ENCODE measurements around the gene ZNF407.
A peak's percentile ranks its signal among the peaks of the same experiment; 100 is the strongest.

The ZNF407 gene

GRCh38 chr18:74826572-74826971 is 228.9 kb downstream of the ZNF407 start:
- DNase-seq (ENCODE audit: low read depth), result no peak

DNA sequence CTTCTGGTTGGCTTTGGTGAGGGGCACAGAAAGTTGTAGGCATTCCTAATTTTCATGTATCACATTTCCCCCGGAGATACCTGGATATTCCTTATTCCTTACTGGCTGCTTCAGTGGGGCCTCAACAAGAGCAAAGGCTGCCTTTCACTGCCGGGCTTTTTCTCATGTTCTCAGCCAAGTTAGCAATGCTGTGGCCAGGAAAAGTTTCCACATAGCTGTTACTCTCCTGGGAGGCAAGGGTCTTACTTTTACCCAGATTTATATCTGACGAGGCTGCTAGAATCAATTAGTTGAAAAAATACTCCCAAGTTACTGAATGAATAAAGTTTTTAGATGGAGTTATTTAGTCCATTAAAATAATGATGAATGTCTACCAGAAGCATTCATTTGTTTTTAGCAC is 230.5 kb downstream of the ZNF407 start:
- no peak for DNase-seq (ENCODE audit: low read depth)

DNA sequence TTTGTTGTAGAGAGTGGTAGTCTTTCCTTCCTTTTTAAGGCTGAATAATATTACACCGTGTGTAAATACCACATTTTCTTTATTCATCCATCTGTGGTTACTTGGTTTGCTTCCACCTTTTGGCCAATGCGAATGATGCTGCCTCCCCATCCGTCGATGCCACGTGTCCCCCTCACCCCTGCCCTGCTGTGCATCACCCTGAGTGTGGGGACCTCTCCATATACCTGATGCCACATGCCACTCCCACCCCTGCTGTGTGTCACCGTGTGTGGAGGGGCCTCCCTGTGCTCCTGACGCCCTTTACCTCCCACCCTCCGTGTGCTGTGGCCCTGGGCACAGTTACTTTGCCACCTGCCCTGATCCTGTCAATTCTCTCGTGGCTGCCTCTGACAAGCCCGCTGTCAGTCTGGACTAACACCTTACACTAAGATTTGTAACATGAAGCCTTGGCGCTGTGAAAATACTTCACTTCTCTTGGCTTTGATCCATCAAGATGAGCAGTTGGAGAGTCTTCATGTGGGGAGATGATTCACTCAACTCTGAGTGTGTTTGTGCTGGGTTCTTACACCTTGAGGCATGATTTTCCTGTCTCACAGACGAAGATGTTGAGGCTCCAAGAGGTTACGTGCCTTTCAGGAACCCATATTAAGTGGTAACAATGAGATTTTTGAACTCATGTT is 234.0 kb downstream of the ZNF407 start:
- no peak for DNase-seq (ENCODE audit: low read depth)

- no peak for DNase-seq (ENCODE audit: low read depth)
Observed at GRCh38 chr18:74832381-74832780, 234.7 kb downstream of the ZNF407 start.

DNA sequence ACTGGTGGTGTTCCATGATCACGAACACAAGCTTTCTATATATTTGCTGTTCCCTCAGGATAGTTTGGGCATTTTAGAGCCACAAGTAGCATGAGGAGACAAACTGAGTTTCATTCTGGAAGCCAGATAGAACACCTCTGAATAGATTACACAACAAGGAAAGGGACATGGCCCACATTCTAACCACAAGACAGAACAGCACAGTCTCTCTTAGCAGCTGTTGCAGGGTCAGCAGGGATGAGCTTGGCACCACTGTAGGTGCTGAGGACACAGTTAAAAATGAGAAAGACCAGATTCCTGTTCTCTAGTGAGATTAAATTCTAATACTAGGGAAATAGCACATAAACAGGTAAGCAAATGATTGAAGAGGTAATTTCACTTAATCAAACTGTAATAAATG is 235.3 kb downstream of the ZNF407 start:
- no peak for DNase-seq (ENCODE audit: low read depth)

GRCh38 chr18:74834424-74835309 is 237.0 kb downstream of the ZNF407 start:
- DNase-seq (ENCODE audit: low read depth), result no peak

- no peak for DNase-seq (ENCODE audit: low read depth)
Observed at GRCh38 chr18:74836296-74837139, 238.8 kb downstream of the ZNF407 start.

- DNase-seq (ENCODE audit: low read depth), result peak; percentile 42
Observed at GRCh38 chr18:74840492-74841167, 243.0 kb downstream of the ZNF407 start.

DNA sequence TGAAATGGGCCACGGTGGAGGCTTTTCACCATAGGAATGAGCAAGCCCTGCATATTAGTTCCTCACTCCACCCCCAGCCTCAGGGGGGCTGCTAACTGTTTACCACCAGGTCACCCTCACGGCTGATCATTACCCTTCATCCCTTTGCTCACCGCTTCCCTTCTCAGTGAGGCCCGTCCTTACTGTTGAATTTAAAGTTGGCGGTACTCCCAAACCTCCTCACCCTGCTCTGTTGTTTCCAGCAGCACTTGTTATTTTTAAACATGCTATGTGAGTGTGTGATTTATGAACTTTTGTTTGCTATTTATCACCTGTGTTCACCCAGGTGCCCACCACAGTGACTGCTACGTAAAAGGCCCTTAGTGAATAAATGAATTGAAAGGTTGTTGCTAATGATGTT is 243.6 kb downstream of the ZNF407 start:
- no peak for DNase-seq (ENCODE audit: low read depth)

GRCh38 chr18:74849301-74849700 is 251.6 kb downstream of the ZNF407 start:
- no peak for DNase-seq (ENCODE audit: low read depth)

- DNase-seq (ENCODE audit: low read depth), result no peak
Observed at GRCh38 chr18:74856434-74856833, 258.8 kb downstream of the ZNF407 start.

DNA sequence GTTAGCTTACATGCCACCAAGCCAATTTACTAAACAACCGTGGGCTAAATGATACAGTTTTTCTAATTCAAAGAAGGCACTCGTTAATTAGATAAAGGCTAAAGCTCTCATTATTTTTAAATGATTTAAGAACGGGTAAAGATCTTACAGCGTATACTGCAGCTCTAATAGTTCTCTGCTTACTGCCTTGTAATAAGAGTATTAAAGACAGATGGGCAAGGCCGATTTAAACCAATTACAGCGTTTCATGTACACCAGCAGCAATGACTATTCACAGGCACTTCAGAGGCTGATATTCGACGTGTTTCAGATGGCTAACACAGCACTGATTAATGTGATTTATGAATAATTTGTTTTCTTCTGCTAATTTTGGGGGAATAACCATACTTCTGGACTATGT is 259.3 kb downstream of the ZNF407 start:
- DNase-seq (ENCODE audit: low read depth), result no peak

GRCh38 chr18:74857901-74858300 is 260.2 kb downstream of the ZNF407 start:
- DNase-seq (ENCODE audit: low read depth), result no peak

- no peak for DNase-seq (ENCODE audit: low read depth)
Observed at GRCh38 chr18:74861154-74861553, 263.5 kb downstream of the ZNF407 start.

GRCh38 chr18:74862094-74862493 is 264.4 kb downstream of the ZNF407 start:
- no peak for DNase-seq (ENCODE audit: low read depth)

DNA sequence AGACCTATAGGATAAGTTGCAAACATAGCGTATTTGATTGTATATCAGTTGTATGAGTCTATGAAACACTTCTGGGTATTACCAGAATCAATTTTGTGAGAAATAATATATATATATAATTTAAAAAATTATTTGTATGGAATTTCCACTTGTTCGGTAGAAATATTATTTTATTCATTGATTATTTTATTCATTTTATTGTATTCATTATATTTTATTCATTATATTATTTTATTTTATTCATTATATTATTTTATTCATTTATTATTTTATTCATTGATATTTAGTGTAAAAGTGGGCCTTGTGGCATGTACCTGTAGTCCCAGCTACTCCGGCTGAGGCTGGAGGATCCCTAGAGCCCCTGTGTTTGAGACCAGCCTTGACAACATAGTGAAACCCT is 268.9 kb downstream of the ZNF407 start:
- no peak for DNase-seq (ENCODE audit: low read depth)

DNA sequence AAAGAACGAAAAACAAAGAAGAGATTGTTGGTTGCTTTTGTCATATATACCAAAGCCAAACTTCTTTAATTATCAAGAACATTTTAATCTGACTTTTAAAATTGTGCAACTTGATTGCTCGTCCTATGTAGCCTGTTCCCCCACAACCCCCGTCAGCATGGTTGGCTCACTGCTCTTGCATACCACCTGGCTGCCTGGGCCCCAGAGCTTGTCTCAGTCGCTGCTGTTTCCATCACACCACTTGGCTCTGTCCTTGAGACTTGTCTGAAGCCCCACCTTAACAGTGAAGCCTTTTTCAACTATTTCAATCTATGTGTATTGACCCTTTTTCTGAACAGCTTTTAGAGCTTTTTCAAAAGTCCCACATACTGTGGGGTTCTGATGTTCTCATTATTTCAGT is 270.8 kb downstream of the ZNF407 start:
- no peak for DNase-seq (ENCODE audit: low read depth)

DNA sequence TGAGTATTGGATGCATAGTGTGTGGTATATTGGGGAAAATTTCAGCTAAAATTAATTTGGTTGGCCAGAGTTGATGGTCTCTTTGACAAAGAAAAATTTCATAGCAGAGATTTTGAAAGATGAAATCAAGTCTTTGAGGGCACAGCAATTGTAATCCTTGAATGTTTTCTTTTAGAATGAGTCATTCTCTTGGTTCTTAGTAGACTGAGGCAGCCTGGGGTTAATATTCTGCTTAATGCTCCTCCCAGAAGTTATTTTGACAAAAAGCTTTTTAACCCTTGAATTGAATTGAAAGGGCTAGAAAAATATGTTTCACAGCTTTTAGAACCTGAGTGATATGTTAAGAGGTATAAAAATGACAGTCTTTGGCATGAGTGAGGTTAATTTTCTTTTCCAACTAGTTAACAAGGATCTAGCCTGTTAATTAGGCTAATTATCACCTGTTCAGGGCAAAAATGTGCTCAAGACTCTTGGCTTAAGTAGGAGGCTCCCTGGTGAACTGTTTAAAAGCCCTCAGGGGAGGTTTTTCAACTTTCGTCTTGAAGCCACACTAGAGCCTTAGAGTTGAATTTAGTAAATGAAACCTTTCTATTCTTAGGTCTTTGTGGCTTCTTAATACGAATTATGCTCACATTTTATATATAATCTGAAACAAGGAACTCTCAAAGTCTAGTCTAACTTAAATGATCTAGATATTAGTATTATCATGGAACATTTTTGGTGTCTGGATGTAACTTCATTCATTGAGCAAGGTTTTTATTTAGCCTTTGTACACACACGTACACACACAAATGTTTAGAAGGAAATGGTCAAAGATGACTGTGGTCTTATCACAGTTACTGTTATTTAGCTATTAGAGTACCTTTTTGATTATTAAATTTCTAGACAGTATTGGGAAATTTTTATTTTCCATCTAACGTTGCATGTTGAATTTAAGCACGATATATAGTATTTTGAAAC is 272.5 kb downstream of the ZNF407 start:
- no peak for DNase-seq (ENCODE audit: low read depth)

DNA sequence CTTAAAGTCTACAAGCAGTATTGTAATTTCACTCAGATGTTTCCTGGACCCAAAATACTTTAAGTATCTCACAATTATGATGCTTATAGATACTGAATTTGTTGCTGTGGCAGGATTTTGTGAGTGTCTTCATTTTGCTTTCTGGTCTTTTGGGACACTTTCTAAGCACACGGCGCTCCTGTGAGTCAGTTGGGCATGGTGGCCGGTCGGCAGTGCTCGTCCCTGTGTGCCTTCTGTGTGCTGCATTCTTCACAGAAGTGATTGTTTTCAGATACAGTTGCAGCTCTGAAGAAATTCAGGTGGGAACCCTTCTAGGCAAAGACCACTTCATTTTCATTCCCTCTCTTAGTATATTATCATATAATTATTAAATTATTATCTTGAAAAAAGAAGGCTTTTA is 273.3 kb downstream of the ZNF407 start:
- DNase-seq (ENCODE audit: low read depth), result no peak

DNA sequence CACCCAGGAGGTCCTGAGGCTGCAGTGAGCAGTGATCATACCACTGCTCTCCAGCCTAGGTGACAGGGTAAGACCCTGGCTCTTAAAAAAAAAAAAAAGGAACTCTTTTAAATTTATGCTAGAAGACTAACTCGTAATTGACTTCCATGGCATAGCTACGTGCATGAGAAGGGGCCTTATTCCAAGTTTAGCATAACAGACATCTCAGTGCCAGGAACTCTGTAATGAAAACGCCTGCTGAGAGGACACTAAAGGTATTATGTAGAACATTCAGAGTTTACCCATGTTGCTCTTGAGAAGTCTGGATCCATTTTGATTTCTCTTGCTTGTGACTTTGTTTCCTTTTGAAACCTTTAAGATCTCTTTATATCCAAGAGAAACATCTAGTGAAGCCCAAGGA is 276.0 kb downstream of the ZNF407 start:
- DNase-seq (ENCODE audit: low read depth), result no peak

- DNase-seq (ENCODE audit: low read depth), result no peak
Observed at GRCh38 chr18:74874351-74874750, 276.7 kb downstream of the ZNF407 start.

Data from GM04503 (cell line).